Astrocyte (in vitro differentiated cells and primary cell): ENCODE data around the gene HMG20A. TPM values are rescaled to one million over a fixed set of nuclear protein-coding genes. Genes with fewer than 3 reads are reported as not detected.
A peak's percentile ranks its signal among the peaks of the same experiment; 100 is the strongest.

Experiments used
- DNase-seq: peaks from one replicate; pipeline ENCODE4 v3.0.0-alpha.2; 2010; ENCODE audit warnings: low read depth
- FAIRE-seq: peaks from 2 replicates; lab custom pipeline; 2011; peaks lifted over from hg19 to GRCh38; lab: Jason Lieb, UNC
- H2AFZ ChIP-seq: 2 replicates; pipeline ENCODE4 v1.6.0; 2012; ENCODE audit warnings: low read depth, low read length, inconsistent platforms
- H3K27ac ChIP-seq: 2 replicates; pipeline ENCODE4 v1.5.1; 2011; ENCODE audit warnings: low read depth, low read length, inconsistent platforms
- H3K27me3 ChIP-seq: 2 replicates; pipeline ENCODE4 v1.6.0; 2011; ENCODE audit warnings: low read length, inconsistent platforms; ENCODE audit not compliant: insufficient read depth
- H3K36me3 ChIP-seq: 2 replicates; pipeline ENCODE4 v1.5.1; 2011; ENCODE audit warnings: low read length, inconsistent platforms; ENCODE audit not compliant: insufficient read depth
- H3K4me1 ChIP-seq: 2 replicates; pipeline ENCODE4 v1.5.1; 2011; ENCODE audit warnings: low read length, inconsistent platforms; ENCODE audit not compliant: insufficient read depth
- H3K4me2 ChIP-seq: 2 replicates; pipeline ENCODE4 v1.6.0; 2012; ENCODE audit warnings: low read length, inconsistent platforms
- H3K4me3 ChIP-seq: 2 replicates; pipeline ENCODE4 v1.5.1; 2011; ENCODE audit warnings: low read depth, mild to moderate bottlenecking, low read length, inconsistent platforms; ENCODE audit not compliant: insufficient read depth
- H3K79me2 ChIP-seq: 2 replicates; pipeline ENCODE4 v1.6.0; 2012; ENCODE audit warnings: mild to moderate bottlenecking, low read length, inconsistent platforms; ENCODE audit not compliant: insufficient read depth
- H3K9ac ChIP-seq: 2 replicates; pipeline ENCODE4 v1.6.0; 2012; ENCODE audit warnings: mild to moderate bottlenecking, low read length, inconsistent platforms
- H3K9me3 ChIP-seq: 2 replicates; pipeline ENCODE4 v1.5.1; 2012; ENCODE audit warnings: low read depth, mild to moderate bottlenecking, low read length, inconsistent platforms; ENCODE audit not compliant: insufficient read depth
- H4K20me1 ChIP-seq: 2 replicates; pipeline ENCODE4 v1.6.0; 2012; ENCODE audit warnings: low read length, inconsistent platforms; ENCODE audit not compliant: insufficient read depth
- H3K27ac Mint-ChIP-seq: one replicate; pipeline ENCODE4 v1.8.0; 2021; ENCODE audit warnings: mild to moderate bottlenecking, mixed read lengths; ENCODE audit not compliant: unreplicated experiment
- H3K27me3 Mint-ChIP-seq: one replicate; pipeline ENCODE4 v1.8.0; 2021; ENCODE audit warnings: low read depth, mixed read lengths; ENCODE audit not compliant: unreplicated experiment
- H3K36me3 Mint-ChIP-seq: one replicate; pipeline ENCODE4 v1.8.0; 2021; ENCODE audit warnings: low read depth, mixed read lengths; ENCODE audit not compliant: unreplicated experiment
- H3K4me1 Mint-ChIP-seq: one replicate; pipeline ENCODE4 v1.8.0; 2021; ENCODE audit warnings: low read depth, mixed read lengths; ENCODE audit not compliant: unreplicated experiment
- H3K4me3 Mint-ChIP-seq: one replicate; pipeline ENCODE4 v1.8.0; 2021; ENCODE audit warnings: mild to moderate bottlenecking, moderate library complexity, mixed read lengths; ENCODE audit not compliant: unreplicated experiment
- H3K9me3 Mint-ChIP-seq: one replicate; pipeline ENCODE4 v1.8.0; 2021; ENCODE audit warnings: mild to moderate bottlenecking, mixed read lengths; ENCODE audit not compliant: unreplicated experiment
- CTCF ChIP-seq: IDR thresholded peaks from 2 replicates; pipeline ENCODE4 v1.5.1; 2011; ENCODE audit warnings: low read depth, mild to moderate bottlenecking, inconsistent platforms, low read length, moderate library complexity; ENCODE audit not compliant: insufficient read depth
- EZH2 ChIP-seq: IDR thresholded peaks from 2 replicates; pipeline ENCODE4 v1.6.1; 2012; ENCODE audit warnings: mild to moderate bottlenecking, low read length, inconsistent platforms; ENCODE audit not compliant: insufficient read depth
- total RNA-seq: library from RNA; stranded (reverse); gene quantifications from 2 replicates; pipeline ENCODE4 v1.2.1, GENCODE V29; 2021

Gene HMG20A
- total RNA-seq, 1 donor from 2014 or later, result 47.4 TPM

- Mint-ChIP-seq H3K27ac (no peak overlapping the region), H3K4me3 (no peak overlapping the region), H3K4me1 (peaks cover 23% of the 10 kb centered on the region), H3K36me3 (no peaks in the 10 kb centered on the region), H3K9me3 (no peaks in the 10 kb centered on the region), H3K27me3 (no peaks in the 10 kb centered on the region)
- Histone ChIP-seq H3K9me3 (no peaks in the 10 kb centered on the region), H3K79me2 (peaks cover 89% of the 10 kb centered on the region), H3K4me1 (peaks cover 5% of the 10 kb centered on the region), H3K9ac (no peak overlapping the region), H3K4me3 (no peak overlapping the region), H4K20me1 (peaks cover 49% of the 10 kb centered on the region), H3K27me3 (no peaks in the 10 kb centered on the region), H3K27ac (no peak overlapping the region), H2AFZ (no peak overlapping the region), H3K4me2 (no peak overlapping the region), H3K36me3 (no peaks in the 10 kb centered on the region)
- DNase-seq (no peak), FAIRE-seq (no peak)
- no peak for TF ChIP-seq CTCF
- TF ChIP-seq EZH2, result no peak
Observed at GRCh38 chr15:77426377-77426776, 5.7 kb downstream of the HMG20A start.

- Histone ChIP-seq H3K79me2 (peaks cover 89% of the 10 kb centered on the region), H3K27me3 (no peaks in the 10 kb centered on the region), H3K4me1 (no peaks in the 10 kb centered on the region), H3K4me3 (no peak overlapping the region), H4K20me1 (peaks cover 53% of the 10 kb centered on the region), H3K4me2 (no peak overlapping the region), H2AFZ (no peak overlapping the region), H3K9me3 (no peaks in the 10 kb centered on the region), H3K27ac (no peak overlapping the region), H3K36me3 (no peaks in the 10 kb centered on the region), H3K9ac (no peak overlapping the region)
- FAIRE-seq, result no peak
- Mint-ChIP-seq H3K4me1 (peaks cover 23% of the 10 kb centered on the region), H3K9me3 (no peaks in the 10 kb centered on the region), H3K4me3 (no peak overlapping the region), H3K36me3 (no peaks in the 10 kb centered on the region), H3K27me3 (no peaks in the 10 kb centered on the region), H3K27ac (no peak overlapping the region)
- TF ChIP-seq CTCF (no peak), EZH2 (no peak)
- DNase-seq, result no peak
Observed at GRCh38 chr15:77426871-77427270, 6.2 kb downstream of the HMG20A start.

- Histone ChIP-seq H3K4me2 (no peak overlapping the region), H3K27ac (no peak overlapping the region), H3K4me1 (no peaks in the 10 kb centered on the region), H2AFZ (no peak overlapping the region), H4K20me1 (peaks cover 43% of the 10 kb centered on the region), H3K36me3 (no peaks in the 10 kb centered on the region), H3K27me3 (no peaks in the 10 kb centered on the region), H3K4me3 (no peak overlapping the region), H3K9me3 (no peaks in the 10 kb centered on the region), H3K9ac (no peak overlapping the region), H3K79me2 (peaks cover 67% of the 10 kb centered on the region)
- no peak overlapping the region for H3K4me3 Mint-ChIP-seq
- peak overlapping the region; percentile 13 for H3K27ac Mint-ChIP-seq
- DNase-seq, result no peak
- no peaks in the 10 kb centered on the region for H3K9me3 Mint-ChIP-seq
- H3K4me1 Mint-ChIP-seq, result peaks cover 14% of the 10 kb centered on the region
- no peaks in the 10 kb centered on the region for H3K36me3 Mint-ChIP-seq
- H3K27me3 Mint-ChIP-seq, result no peaks in the 10 kb centered on the region
- TF ChIP-seq CTCF (no peak), EZH2 (no peak)
- FAIRE-seq, result no peak
Observed at GRCh38 chr15:77430213-77430612, 9.5 kb downstream of the HMG20A start.
